Measurements from ENCODE around the gene MN1. TPM values are rescaled to one million over a fixed set of nuclear protein-coding genes. Genes with fewer than 3 reads are reported as not detected.

The MN1 gene
- total and polyA plus RNA-seq, 7 experiments from 2014 or later, result 0.16 to 3.8 (median 0.38) TPM; not detected in 2

DNA sequence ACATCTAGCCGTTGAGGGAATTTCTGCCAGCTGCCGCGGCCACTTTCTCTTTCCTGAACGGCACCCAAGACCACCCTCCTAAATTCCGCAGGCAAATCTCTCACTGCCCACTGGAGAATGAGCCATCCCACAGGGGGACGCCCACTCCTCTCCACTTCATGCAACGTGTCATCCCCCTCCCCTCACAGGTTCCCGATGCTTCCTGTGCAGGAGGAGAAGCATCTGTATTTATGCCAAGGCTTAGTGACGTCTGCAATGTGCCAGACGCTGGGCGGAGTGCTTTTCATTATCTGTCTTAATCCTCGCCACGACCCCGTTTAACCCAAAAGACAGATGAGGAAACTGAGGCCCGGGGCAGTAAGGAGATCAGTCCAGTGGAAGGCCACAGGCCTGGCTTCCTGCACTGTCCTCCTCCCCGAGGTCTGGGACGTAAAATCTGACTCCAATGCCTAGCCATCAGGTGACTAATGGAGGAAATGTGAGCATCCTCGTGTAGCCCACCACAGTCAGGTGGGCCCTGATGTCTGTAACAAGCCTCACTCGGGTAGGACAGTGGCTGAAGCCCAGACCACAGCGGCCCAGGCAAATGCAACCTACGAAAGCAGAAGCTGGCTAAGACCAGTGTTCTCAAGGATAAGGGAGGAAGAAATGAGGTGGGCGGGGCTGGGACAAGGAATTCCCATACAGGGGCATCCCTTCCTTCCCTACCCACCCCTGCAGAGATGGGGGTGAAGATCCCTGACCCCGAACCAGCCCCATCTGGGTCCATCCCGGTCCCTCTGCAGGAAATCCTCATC is 23.1 kb downstream of the MN1 start:
- Mint-ChIP-seq H3K9me3 (no peaks in the 10 kb centered on the region), H3K36me3 (no peaks in the 10 kb centered on the region), H3K27ac (no peak overlapping the region), H3K4me1 (no peaks in the 10 kb centered on the region), H3K4me3 (no peak overlapping the region), H3K27me3 (peaks cover 0 to 24% (median 10%) of the 10 kb centered on the region in 5 donors)
- Histone ChIP-seq H3K4me3 (ENCODE audit: low read length) (no peak overlapping the region), H3K9me3 (ENCODE audit: control insufficient read depth in 2 of 3, low read length in 3 of 3) (no peaks in the 10 kb centered on the region), H3K27me3 (ENCODE audit: control insufficient read depth in 2 of 2, insufficient read depth in 2 of 2, low read length in 2 of 2) (no peaks in the 10 kb centered on the region), H3K4me1 (ENCODE audit: control insufficient read depth in 2 of 2, insufficient read depth in 2 of 2, low read length in 2 of 2) (no peaks in the 10 kb centered on the region), H3K27ac (ENCODE audit: low read depth, low read length) (no peak overlapping the region), H3K36me3 (ENCODE audit: control insufficient read depth in 2 of 3, insufficient read depth in 3 of 3, low read length in 3 of 3) (no peaks in the 10 kb centered on the region)
- DNase-seq, result no peak
- intact Hi-C loops (cut with micrococcal nuclease), result no loop called here
- POLR2A ChIA-PET, result no interaction called here
- ATAC-seq, result no peak
- CTCF ChIA-PET, result no interaction called here

DNA sequence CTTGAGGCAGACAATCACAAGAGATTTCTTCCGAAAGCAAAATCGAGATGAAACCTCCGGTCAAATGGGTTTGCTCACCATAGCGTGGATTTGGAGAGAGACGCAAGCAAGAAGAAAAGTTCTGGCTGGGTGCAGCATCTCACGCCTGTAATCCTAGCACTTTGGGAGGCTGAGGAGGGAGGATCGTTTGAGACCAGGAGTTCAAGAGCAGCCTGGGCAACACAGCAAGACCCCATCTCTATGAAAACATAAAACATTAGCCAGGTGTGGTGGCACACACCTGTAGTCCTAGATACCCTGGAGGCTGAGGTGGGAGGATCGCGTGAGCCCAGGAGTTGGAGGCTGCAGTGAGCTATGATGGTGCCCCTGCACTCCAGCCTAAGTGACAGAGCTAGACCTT is 24.4 kb downstream of the MN1 start:
- Histone ChIP-seq H3K27ac (ENCODE audit: low read depth, low read length) (no peak overlapping the region), H3K4me1 (ENCODE audit: control insufficient read depth in 2 of 2, insufficient read depth in 2 of 2, low read length in 2 of 2) (no peaks in the 10 kb centered on the region), H3K36me3 (ENCODE audit: control insufficient read depth in 2 of 3, insufficient read depth in 3 of 3, low read length in 3 of 3) (no peaks in the 10 kb centered on the region), H3K9me3 (ENCODE audit: control insufficient read depth in 2 of 3, low read length in 3 of 3) (no peaks in the 10 kb centered on the region), H3K27me3 (ENCODE audit: control insufficient read depth in 2 of 2, insufficient read depth in 2 of 2, low read length in 2 of 2) (no peaks in the 10 kb centered on the region), H3K4me3 (ENCODE audit: low read length) (no peak overlapping the region)
- H3K4me3 Mint-ChIP-seq, result no peak overlapping the region
- no peaks in the 10 kb centered on the region for H3K9me3 Mint-ChIP-seq
- H3K27ac Mint-ChIP-seq, result peak overlapping the region in 1 of 9 donors; percentile 25
- peaks cover 0 to 24% (median 10%) of the 10 kb centered on the region in 5 donors for H3K27me3 Mint-ChIP-seq
- no peaks in the 10 kb centered on the region for H3K4me1 Mint-ChIP-seq
- H3K36me3 Mint-ChIP-seq, result no peaks in the 10 kb centered on the region
- CTCF ChIA-PET, result no interaction called here
- ATAC-seq (no peak), DNase-seq (no peak)
- POLR2A ChIA-PET, result no interaction called here
- intact Hi-C loops (cut with micrococcal nuclease), result no loop called here

- H3K4me1 ChIP-seq (ENCODE audit: control insufficient read depth in 2 of 2, insufficient read depth in 2 of 2, low read length in 2 of 2), result no peaks in the 10 kb centered on the region
- ChIA-PET CTCF (no interaction called here), POLR2A (no interaction called here)
- H3K9me3 Mint-ChIP-seq, result no peaks in the 10 kb centered on the region
- no peak overlapping the region for H3K27ac Mint-ChIP-seq
- no peaks in the 10 kb centered on the region for H3K9me3 ChIP-seq (ENCODE audit: control insufficient read depth in 2 of 3, low read length in 3 of 3)
- peaks cover 0 to 24% (median 10%) of the 10 kb centered on the region in 5 donors for H3K27me3 Mint-ChIP-seq
- H3K4me3 Mint-ChIP-seq, result no peak overlapping the region
- ATAC-seq (no peak), DNase-seq (no peak)
- no peak overlapping the region for H3K27ac ChIP-seq (ENCODE audit: low read depth, low read length)
- H3K36me3 Mint-ChIP-seq, result no peaks in the 10 kb centered on the region
- H3K36me3 ChIP-seq (ENCODE audit: control insufficient read depth in 2 of 3, insufficient read depth in 3 of 3, low read length in 3 of 3), result no peaks in the 10 kb centered on the region
- H3K4me1 Mint-ChIP-seq, result no peaks in the 10 kb centered on the region
- H3K4me3 ChIP-seq (ENCODE audit: low read length), result no peak overlapping the region
- H3K27me3 ChIP-seq (ENCODE audit: control insufficient read depth in 2 of 2, insufficient read depth in 2 of 2, low read length in 2 of 2), result no peaks in the 10 kb centered on the region
- intact Hi-C loops (cut with micrococcal nuclease), result no loop called here
Measured at GRCh38 chr22:27776650-27776958, 25.0 kb downstream of the MN1 start.

- POLR2A ChIA-PET, result no interaction called here
- H3K9me3 ChIP-seq (ENCODE audit: control insufficient read depth in 2 of 3, low read length in 3 of 3), result no peaks in the 10 kb centered on the region
- no peak for ATAC-seq
- no peak overlapping the region for H3K27ac Mint-ChIP-seq
- H3K36me3 ChIP-seq (ENCODE audit: control insufficient read depth in 2 of 3, insufficient read depth in 3 of 3, low read length in 3 of 3), result no peaks in the 10 kb centered on the region
- H3K27me3 Mint-ChIP-seq, result peaks cover 0 to 24% (median 10%) of the 10 kb centered on the region in 5 donors
- no peaks in the 10 kb centered on the region for H3K4me1 ChIP-seq (ENCODE audit: control insufficient read depth in 2 of 2, insufficient read depth in 2 of 2, low read length in 2 of 2)
- no peak overlapping the region for H3K4me3 ChIP-seq (ENCODE audit: low read length)
- no peaks in the 10 kb centered on the region for H3K36me3 Mint-ChIP-seq
- no peak overlapping the region for H3K4me3 Mint-ChIP-seq
- no peaks in the 10 kb centered on the region for H3K27me3 ChIP-seq (ENCODE audit: control insufficient read depth in 2 of 2, insufficient read depth in 2 of 2, low read length in 2 of 2)
- H3K9me3 Mint-ChIP-seq, result no peaks in the 10 kb centered on the region
- CTCF ChIA-PET, result no interaction called here
- no peak overlapping the region for H3K27ac ChIP-seq (ENCODE audit: low read depth, low read length)
- H3K4me1 Mint-ChIP-seq, result no peaks in the 10 kb centered on the region
- intact Hi-C loops (cut with micrococcal nuclease), result no loop called here
- no peak for DNase-seq
Measured at GRCh38 chr22:27775758-27776649, 25.6 kb downstream of the MN1 start.

GRCh38 chr22:27775087-27775698 is 26.4 kb downstream of the MN1 start:
- Mint-ChIP-seq H3K4me1 (no peaks in the 10 kb centered on the region), H3K27ac (no peak overlapping the region), H3K4me3 (no peak overlapping the region), H3K9me3 (no peaks in the 10 kb centered on the region), H3K36me3 (no peaks in the 10 kb centered on the region), H3K27me3 (peaks cover 0 to 24% (median 10%) of the 10 kb centered on the region in 5 donors)
- no peak for ATAC-seq
- DNase-seq, result no peak
- Histone ChIP-seq H3K27me3 (ENCODE audit: control insufficient read depth in 2 of 2, insufficient read depth in 2 of 2, low read length in 2 of 2) (no peaks in the 10 kb centered on the region), H3K27ac (ENCODE audit: low read depth, low read length) (no peak overlapping the region), H3K4me1 (ENCODE audit: control insufficient read depth in 2 of 2, insufficient read depth in 2 of 2, low read length in 2 of 2) (no peaks in the 10 kb centered on the region), H3K4me3 (ENCODE audit: low read length) (no peak overlapping the region), H3K9me3 (ENCODE audit: control insufficient read depth in 2 of 3, low read length in 3 of 3) (no peaks in the 10 kb centered on the region), H3K36me3 (ENCODE audit: control insufficient read depth in 2 of 3, insufficient read depth in 3 of 3, low read length in 3 of 3) (no peaks in the 10 kb centered on the region)
- intact Hi-C loops (cut with micrococcal nuclease), result no loop called here
- POLR2A ChIA-PET, result no interaction called here
- CTCF ChIA-PET, result no interaction called here

DNA sequence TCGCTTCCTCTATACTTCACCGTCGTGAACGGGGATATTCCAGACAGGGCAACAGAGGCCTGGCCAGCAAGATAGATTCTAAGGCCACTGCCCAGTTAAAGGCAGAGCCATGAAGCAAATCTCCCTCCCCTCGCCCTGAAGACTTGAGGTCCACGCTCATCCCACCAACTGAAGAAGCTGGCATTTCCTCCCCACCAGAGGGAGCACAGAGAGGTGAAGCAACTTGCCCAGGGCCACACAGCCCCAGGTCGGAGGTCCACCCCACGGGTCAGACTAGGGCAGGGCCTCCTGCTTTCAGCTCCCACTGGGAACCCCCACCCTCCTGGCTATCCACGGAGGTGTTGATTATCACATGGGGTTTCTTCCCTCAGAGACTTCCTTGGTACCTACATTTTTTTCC is 27.4 kb downstream of the MN1 start:
- Mint-ChIP-seq H3K27me3 (peaks cover 0 to 24% (median 10%) of the 10 kb centered on the region in 5 donors), H3K9me3 (no peaks in the 10 kb centered on the region), H3K4me1 (no peaks in the 10 kb centered on the region), H3K36me3 (no peaks in the 10 kb centered on the region), H3K4me3 (no peak overlapping the region), H3K27ac (no peak overlapping the region)
- DNase-seq (no peak), ATAC-seq (no peak)
- no peaks in the 10 kb centered on the region for H3K36me3 ChIP-seq (ENCODE audit: control insufficient read depth in 2 of 3, insufficient read depth in 3 of 3, low read length in 3 of 3)
- no peak overlapping the region for H3K27ac ChIP-seq (ENCODE audit: low read depth, low read length)
- H3K9me3 ChIP-seq (ENCODE audit: control insufficient read depth in 2 of 3, low read length in 3 of 3), result no peaks in the 10 kb centered on the region
- no peaks in the 10 kb centered on the region for H3K4me1 ChIP-seq (ENCODE audit: control insufficient read depth in 2 of 2, insufficient read depth in 2 of 2, low read length in 2 of 2)
- CTCF ChIA-PET, result no interaction called here
- no peaks in the 10 kb centered on the region for H3K27me3 ChIP-seq (ENCODE audit: control insufficient read depth in 2 of 2, insufficient read depth in 2 of 2, low read length in 2 of 2)
- intact Hi-C loops (cut with micrococcal nuclease), result no loop called here
- no peak overlapping the region for H3K4me3 ChIP-seq (ENCODE audit: low read length)
- POLR2A ChIA-PET, result no interaction called here

All from naive thymus-derived CD4-positive, alpha-beta T cell (primary cell).